DMS 273 treated with DMSO at 0.1 percent for 48 hours (cell line): ENCODE data around the gene MPIG6B.
"Not testable (repeated sequence)": the region's sequence is repeated elsewhere in the genome, so short reads cannot be mapped to it uniquely, and the experiment has no call there.

ENCODE experiments used
- DNase-seq: peaks from one replicate; lab custom pipeline; 2025; lab: John Stamatoyannopoulos, UW

The MPIG6B gene

DNA sequence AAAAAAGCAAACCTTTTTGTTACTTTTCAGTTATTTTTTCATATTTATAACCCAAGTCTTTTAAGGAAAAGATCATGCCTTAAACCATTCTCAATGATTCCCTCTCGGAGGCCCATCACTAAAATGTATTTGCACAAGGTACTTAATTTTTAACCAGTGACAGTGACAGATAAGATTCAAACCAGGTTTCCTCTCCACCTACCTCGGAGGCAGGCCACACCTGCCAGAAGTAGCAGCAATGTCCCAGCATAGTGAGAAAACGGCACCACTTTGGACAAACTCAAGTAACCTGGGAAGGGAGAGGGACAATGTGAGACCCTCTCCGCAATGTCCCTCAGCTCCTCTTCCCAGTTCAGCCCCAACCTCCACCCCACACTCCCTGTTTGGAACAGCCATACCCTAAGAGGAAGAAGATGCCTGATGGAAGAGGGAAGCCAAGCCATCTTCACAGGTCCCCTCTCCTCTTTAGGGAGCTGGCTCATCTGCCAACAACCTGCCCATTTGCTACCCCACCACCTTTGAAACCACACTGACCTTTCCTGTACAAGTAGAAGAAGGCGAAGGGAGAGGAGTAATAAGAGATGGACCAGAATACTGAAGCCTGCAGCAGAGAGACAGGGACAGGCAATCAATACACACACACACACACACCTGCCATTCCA is 22.3 kb upstream of the MPIG6B start:
- DNase-seq: no peak

DNA sequence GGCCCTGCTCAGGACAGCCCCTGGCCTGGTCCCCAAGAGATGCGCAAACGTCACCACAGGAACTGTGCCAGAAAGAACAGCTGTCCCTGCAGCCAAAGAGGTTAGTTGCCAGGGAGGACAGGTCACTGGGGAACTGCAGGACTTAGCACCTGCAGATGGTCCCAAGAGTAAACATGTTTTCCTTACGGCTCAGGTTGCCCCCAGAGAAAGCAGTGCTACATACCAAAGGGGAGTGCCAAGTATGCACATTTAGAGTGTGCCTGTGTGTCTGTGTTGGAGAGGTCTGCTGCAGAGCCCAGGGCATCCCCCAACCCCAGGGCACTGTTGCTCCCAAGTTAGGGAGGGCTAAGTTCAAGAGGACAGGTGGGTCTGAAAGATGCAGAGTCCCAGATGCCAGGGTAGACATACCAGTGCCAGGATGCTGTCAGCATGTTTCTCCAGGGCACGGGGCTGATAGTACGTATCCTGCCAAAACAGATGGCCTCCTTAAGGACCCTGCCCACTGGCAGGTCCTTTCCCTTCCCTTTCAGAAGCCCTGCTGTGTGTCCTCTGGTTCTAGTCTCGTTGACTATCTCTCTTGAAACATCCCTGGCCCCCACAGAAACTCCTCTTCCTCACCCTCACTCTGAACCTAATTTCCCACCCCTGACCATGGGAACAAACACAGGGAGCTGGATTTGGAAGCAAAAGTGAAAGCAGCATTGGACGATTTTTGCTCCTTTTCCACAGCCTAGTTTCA is 21.3 kb upstream of the MPIG6B start:
- DNase-seq: peak; percentile 40

DNA sequence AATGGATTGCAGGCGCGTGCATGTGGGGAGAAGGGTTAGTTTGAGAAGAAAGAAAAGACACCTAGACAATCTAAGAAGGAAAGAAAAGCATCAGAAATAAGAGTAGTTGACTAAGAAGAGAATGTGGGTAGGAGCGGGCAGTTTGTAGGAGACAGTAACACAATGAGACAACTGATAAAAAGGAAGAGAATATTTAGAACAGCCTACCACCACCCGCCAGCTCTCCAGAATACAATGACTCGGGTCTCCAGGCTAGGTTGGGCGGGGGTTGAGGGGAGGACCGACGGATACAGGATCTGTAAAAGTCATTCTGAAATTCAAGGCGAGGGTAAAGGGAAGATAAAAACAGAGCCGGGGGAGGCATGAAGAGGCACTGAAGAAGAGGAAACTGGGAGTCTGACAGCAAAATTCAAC is 20.8 kb upstream of the MPIG6B start:
- no peak for DNase-seq

GRCh38 chr6:31702819-31703716 is 20.1 kb upstream of the MPIG6B start, which contains the start of gene ABHD16A:
Gene ABHD16A, minus strand, starts transcription at chr6:31703324. Its CDS starts 43 bp downstream, at chr6:31703281.
- peak; percentile 94 for DNase-seq

DNA sequence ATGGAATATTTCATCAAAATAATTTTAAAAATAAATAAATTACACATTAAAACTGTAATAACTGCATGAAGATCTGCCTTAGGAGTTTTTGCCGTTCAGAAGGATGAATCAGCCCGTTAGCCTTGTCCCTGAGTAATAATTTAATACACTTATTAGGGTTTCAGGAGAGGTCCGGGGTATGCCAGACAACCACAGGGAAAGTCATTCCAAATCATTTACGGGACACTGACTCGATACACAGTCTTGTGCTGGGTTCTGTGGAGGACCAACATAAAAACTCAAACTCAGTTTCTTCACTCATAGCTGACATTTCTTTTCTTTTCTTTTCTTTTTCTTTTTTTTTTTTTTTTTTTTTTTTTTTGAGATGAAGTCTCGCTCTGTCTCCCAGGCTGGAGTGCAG is 17.2 kb upstream of the MPIG6B start:
- DNase-seq: no peak

DNA sequence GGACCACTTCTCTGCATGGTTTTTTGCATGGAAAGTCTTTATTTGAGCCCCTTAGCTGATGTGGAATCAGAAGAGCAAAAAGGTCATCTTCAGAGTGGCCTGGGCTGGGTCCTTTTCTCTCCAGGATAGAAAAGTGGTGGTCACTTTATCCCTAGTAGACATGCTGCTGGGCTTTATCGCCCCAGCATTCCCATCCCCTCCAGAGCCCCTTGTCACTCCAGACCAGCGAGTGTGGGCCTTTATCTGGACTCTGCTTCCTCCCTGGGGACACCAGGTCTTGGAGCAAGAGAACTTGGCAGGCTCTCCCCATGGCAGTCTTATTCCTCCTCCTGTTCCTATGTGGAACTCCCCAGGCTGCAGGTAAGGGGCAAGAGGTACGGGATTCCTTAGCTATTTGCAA is 16.6 kb upstream of the MPIG6B start, which contains the start of gene LY6G6F:
TSS of gene LY6G6F (plus strand) at position 268 of the 400 bp plus-strand sequence. CDS start at position 309, 41 bp downstream.
- no peak for DNase-seq

DNA sequence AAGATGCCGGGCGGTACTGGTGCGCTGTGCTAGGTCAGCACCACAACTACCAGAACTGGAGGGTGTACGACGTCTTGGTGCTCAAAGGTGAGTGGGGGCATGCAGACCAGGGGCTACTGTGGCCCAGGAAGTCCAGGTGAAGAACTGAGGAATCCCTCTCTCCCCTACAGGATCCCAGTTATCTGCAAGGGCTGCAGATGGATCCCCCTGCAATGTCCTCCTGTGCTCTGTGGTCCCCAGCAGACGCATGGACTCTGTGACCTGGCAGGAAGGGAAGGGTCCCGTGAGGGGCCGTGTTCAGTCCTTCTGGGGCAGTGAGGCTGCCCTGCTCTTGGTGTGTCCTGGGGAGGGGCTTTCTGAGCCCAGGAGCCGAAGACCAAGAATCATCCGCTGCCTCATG is 15.5 kb upstream of the MPIG6B start:
- DNase-seq: no peak

- no peak for DNase-seq
Measured at GRCh38 chr6:31708224-31708623, 14.9 kb upstream of the MPIG6B start.

- DNase-seq: not testable (repeated sequence)
Measured at GRCh38 chr6:31709157-31709556, 14.0 kb upstream of the MPIG6B start.

GRCh38 chr6:31710523-31711219 is 12.5 kb upstream of the MPIG6B start:
- no peak for DNase-seq

- DNase-seq: no peak
Measured at GRCh38 chr6:31711233-31711632, 11.9 kb upstream of the MPIG6B start.

- no peak for DNase-seq
Measured at GRCh38 chr6:31712296-31712695, 10.9 kb upstream of the MPIG6B start.

- no peak for DNase-seq
Measured at GRCh38 chr6:31713465-31713864, 9.7 kb upstream of the MPIG6B start.

- DNase-seq: no peak
Measured at GRCh38 chr6:31713991-31714684, 9.0 kb upstream of the MPIG6B start.

DNA sequence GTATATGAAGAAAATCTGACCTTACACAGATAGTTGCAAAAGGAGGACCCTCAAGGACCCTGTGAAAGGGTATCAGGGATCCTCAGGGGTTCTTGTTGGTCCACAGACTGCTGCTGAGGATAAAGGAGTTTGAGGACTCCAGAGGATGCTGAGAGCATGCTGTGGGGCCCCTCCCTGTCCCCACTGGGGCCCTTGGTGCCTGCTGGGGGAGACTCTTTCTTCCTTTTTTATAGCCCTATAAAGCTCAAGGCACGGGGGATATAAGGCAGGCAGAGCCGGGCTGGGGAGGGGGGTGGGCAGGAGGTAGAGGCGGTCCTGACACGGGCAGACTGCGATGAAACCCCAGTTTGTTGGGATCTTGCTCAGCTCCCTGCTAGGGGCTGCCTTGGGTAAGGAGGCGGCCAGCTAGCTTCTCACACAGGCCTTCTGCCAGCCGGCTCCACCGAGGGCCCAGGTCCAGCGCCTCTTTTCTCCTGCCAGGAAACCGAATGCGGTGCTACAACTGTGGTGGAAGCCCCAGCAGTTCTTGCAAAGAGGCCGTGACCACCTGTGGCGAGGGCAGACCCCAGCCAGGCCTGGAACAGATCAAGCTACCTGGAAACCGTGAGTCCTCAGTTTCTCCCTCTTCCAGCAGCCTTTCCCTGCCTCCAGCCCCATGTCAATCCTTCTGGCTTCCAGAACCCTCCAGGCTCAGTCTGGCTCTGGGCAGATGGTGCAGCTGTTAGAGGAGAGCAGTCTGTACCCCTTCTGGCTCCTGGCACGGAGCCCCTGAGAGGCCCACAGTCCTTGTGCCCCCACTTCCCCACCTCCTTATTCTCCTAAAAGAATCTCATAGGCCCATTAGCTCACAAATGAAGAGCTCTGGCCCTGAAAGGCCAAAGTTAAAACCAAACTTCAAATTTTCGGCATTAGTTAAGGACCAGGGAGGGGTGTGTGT is 7.9 kb upstream of the MPIG6B start, which contains the start of gene LY6G6D:
TSS of gene LY6G6D (plus strand) at position 327 of the 937 bp plus-strand sequence. CDS start at position 335, 8 bp downstream.
- no peak for DNase-seq

- DNase-seq: no peak
Measured at GRCh38 chr6:31717499-31718222, 5.5 kb upstream of the MPIG6B start.

GRCh38 chr6:31718265-31718664 is 4.9 kb upstream of the MPIG6B start:
- no peak for DNase-seq

DNA sequence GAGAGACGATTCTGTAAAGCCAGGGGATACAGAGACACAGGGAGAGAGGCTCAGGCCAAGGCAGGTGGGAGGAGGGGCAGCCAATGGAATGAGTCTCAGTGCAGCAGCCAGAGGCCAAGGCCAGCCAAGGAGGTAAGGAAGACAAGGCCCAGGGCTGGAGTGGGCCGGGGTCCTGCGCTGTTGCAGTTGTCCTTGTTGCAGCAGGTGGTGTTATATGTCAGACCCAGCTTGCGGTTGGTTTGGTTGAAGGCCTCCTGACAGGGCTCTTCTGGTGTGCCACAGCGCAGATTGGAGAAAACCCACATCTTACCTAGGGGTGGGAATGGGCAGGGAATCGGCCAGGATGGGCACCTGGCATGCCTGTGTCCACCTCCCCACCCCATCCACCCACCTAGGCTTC is 4.2 kb upstream of the MPIG6B start:
- no peak for DNase-seq

GRCh38 chr6:31720196-31720770 is 2.9 kb upstream of the MPIG6B start:
- DNase-seq: no peak
